NCI-H524 (cell line): ENCODE results near the gene IL20.

Source experiments
- DNase-seq, 2 experiments: peaks; one replicate each; lab custom pipeline; 2025; lab: John Stamatoyannopoulos, UW

The IL20 gene

GRCh38 chr1:206878456-206878855, 13.0 kb downstream of the IL20 start:
- no peak for DNase-seq

GRCh38 chr1:206880314-206880713, 14.9 kb downstream of the IL20 start:
- no peak for DNase-seq

GRCh38 chr1:206882555-206882954, 17.1 kb downstream of the IL20 start:
- DNase-seq = no peak

GRCh38 chr1:206883160-206883559, 17.7 kb downstream of the IL20 start:
- DNase-seq = no peak

- DNase-seq = no peak
These were observed 18.5 kb downstream of the IL20 start for GRCh38 chr1:206883876-206884275.

GRCh38 chr1:206885341-206886060, 20.1 kb downstream of the IL20 start:
- no peak for DNase-seq

- DNase-seq = no peak
These were observed 21.4 kb downstream of the IL20 start for GRCh38 chr1:206886831-206887230.

- DNase-seq = no peak
These were observed 22.3 kb downstream of the IL20 start for GRCh38 chr1:206887701-206888100.

GRCh38 chr1:206890125-206891060, 25.0 kb downstream of the IL20 start:
- no peak for DNase-seq

- DNase-seq = no peak
These were observed 26.0 kb downstream of the IL20 start for GRCh38 chr1:206891412-206891811.

- DNase-seq = no peak
These were observed 27.0 kb downstream of the IL20 start for GRCh38 chr1:206892351-206892984.

- DNase-seq = no peak
These were observed 28.0 kb downstream of the IL20 start for GRCh38 chr1:206893380-206893779.

GRCh38 chr1:206895325-206895724, 29.9 kb downstream of the IL20 start:
- no peak for DNase-seq

GRCh38 chr1:206895837-206896242, 30.4 kb downstream of the IL20 start:
- DNase-seq = peak; percentile 58 to 66

GRCh38 chr1:206896261-206896660, 30.8 kb downstream of the IL20 start:
- peak; percentile 58 to 68 for DNase-seq

- DNase-seq = no peak
These were observed 31.8 kb downstream of the IL20 start, which contains the start of gene IL24 for GRCh38 chr1:206897175-206897574. TSS of gene IL24 (plus strand) at chr1:206897443. CDS start at chr1:206897833, 390 bp downstream.

GRCh38 chr1:206898089-206898914, 32.9 kb downstream of the IL20 start:
- peak in 1 of 2 experiments; percentile 17 for DNase-seq

GRCh38 chr1:206898915-206899431, 33.5 kb downstream of the IL20 start:
- DNase-seq = no peak

GRCh38 chr1:206899717-206900116, 34.3 kb downstream of the IL20 start:
- no peak for DNase-seq

- no peak for DNase-seq
These were observed 34.7 kb downstream of the IL20 start for GRCh38 chr1:206900149-206900548.

GRCh38 chr1:206901944-206902343, 36.5 kb downstream of the IL20 start:
- DNase-seq = no peak
